Measurements from ENCODE around the gene ZNF655. TPM values are rescaled to one million over a fixed set of nuclear protein-coding genes. Genes with fewer than 3 reads are reported as not detected.

ZNF655 gene, protein sequence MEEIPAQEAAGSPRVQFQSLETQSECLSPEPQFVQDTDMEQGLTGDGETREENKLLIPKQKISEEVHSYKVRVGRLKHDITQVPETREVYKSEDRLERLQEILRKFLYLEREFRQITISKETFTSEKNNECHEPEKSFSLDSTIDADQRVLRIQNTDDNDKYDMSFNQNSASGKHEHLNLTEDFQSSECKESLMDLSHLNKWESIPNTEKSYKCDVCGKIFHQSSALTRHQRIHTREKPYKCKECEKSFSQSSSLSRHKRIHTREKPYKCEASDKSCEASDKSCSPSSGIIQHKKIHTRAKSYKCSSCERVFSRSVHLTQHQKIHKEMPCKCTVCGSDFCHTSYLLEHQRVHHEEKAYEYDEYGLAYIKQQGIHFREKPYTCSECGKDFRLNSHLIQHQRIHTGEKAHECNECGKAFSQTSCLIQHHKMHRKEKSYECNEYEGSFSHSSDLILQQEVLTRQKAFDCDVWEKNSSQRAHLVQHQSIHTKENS
- total RNA-seq, result 48.0 and 54.4 TPM in 2 replicates

DNA sequence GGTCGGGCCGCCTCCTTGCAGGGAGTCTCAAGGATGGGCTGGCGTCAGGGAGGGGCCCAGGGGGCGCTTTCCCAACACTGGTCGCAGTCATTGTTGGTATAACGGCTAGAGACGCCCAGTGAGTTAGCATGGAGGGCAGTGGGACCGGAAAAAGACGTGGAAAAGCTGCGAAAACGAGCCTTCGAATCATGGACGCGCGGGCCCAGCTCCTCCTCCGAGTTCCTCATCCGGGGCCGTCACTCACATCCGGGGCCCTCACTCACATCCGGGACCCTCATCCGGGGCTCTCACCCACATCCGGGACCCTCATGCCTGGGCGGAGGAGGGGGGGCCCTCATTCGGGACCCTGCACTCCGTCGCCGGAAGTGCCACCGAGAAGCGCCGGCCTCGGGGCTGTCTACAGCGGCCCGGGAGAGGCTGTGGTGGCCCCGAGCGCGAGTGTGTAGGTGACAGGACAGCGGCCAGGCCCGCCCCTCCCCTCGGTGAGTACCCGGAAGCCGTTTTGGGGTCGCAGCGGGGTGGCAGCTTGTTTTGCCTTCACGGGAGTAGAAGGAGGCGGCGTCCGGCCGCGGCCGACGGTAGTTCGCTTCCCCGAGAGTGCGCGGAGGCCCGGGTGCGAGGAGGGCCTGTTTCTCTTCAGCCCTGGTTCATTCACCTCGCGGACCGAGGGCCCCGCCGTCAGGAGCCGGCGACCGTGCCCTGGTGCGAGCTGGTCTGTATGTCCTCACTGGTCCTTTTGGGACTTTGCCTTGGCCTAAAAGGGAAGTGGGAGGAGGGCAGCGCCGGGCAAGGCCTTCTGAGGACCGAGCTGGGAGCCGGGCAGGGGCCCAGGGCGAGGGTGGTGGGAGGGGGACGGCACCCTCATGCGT is at the start of gene ZNF655:
Gene ZNF655, plus strand, starts transcription at position 337 of the 869 bp plus-strand sequence. CDS start 1,918 bp downstream, outside the sequence.
- peak; percentile 44 for DNase-seq (ENCODE audit: low read depth)
- TF ChIP-seq, protein P1, sequence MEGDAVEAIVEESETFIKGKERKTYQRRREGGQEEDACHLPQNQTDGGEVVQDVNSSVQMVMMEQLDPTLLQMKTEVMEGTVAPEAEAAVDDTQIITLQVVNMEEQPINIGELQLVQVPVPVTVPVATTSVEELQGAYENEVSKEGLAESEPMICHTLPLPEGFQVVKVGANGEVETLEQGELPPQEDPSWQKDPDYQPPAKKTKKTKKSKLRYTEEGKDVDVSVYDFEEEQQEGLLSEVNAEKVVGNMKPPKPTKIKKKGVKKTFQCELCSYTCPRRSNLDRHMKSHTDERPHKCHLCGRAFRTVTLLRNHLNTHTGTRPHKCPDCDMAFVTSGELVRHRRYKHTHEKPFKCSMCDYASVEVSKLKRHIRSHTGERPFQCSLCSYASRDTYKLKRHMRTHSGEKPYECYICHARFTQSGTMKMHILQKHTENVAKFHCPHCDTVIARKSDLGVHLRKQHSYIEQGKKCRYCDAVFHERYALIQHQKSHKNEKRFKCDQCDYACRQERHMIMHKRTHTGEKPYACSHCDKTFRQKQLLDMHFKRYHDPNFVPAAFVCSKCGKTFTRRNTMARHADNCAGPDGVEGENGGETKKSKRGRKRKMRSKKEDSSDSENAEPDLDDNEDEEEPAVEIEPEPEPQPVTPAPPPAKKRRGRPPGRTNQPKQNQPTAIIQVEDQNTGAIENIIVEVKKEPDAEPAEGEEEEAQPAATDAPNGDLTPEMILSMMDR (IDR thresholded peaks at IDR 0.05; ENCODE audit: insufficient read depth, low read length, poor library complexity, severe bottlenecking), result no peak
- peaks cover 3% of the 10 kb centered on the region for H3K36me3 ChIP-seq (ENCODE audit: control insufficient read depth, insufficient read depth, low read length)
- H3K27me3 ChIP-seq (ENCODE audit: control insufficient read depth, insufficient read depth, low read length), result no peaks in the 10 kb centered on the region
- peak within 1 kb of the TSS; percentile 97 for H3K4me3 ChIP-seq (ENCODE audit: low read depth, low read length)

DNA sequence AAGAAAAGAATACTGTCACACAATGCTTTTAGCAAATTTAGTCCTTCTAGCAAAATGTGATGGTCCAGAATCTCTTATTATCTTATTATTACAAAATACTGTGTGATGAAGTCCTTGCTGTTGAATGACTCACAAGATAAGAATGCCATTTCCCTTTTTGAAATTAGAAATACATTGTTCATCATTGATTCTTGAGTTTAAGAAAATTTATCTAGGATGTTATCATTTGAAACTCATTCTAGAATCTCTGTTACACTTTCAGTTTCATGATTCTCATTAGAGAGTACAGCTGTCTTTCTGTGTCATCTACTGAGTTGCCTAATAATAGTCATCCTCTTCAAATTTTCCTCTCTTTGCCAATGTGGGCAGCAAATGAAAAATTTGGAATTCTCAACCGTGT is 44.4 kb upstream of the ZNF655 start:
- no peak overlapping the region for H3K4me3 ChIP-seq (ENCODE audit: low read depth, low read length)
- TF ChIP-seq, protein P1 (IDR thresholded peaks at IDR 0.05; ENCODE audit: insufficient read depth, low read length, poor library complexity, severe bottlenecking), result no peak
- no peaks in the 10 kb centered on the region for H3K27me3 ChIP-seq (ENCODE audit: control insufficient read depth, insufficient read depth, low read length)
- peaks cover 2% of the 10 kb centered on the region for H3K36me3 ChIP-seq (ENCODE audit: control insufficient read depth, insufficient read depth, low read length)
- no peak for DNase-seq (ENCODE audit: low read depth)

DNA sequence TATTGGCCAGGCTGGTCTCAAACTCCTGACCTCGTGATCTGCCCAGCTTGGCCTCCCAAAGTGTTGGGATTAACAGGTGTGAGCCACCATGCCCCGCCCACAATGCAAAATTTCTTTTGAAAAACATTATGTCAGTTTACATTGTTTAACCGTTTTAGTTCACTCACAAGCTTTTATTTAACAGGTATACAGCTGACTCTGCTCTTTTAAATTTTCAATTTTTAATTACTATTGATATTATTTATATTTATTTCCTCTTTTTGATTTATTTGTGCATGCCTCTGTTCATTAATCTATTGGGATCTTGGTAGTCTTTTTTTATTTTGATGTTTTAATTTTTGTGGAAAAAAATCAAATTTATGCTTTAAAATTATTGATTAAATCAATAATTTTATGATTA is 37.0 kb upstream of the ZNF655 start:
- Histone ChIP-seq H3K27me3 (ENCODE audit: control insufficient read depth, insufficient read depth, low read length) (no peaks in the 10 kb centered on the region), H3K4me3 (ENCODE audit: low read depth, low read length) (no peak overlapping the region), H3K36me3 (ENCODE audit: control insufficient read depth, insufficient read depth, low read length) (no peaks in the 10 kb centered on the region)
- TF ChIP-seq, protein P1 (IDR thresholded peaks at IDR 0.05; ENCODE audit: insufficient read depth, low read length, poor library complexity, severe bottlenecking), result no peak
- DNase-seq (ENCODE audit: low read depth), result no peak

DNA sequence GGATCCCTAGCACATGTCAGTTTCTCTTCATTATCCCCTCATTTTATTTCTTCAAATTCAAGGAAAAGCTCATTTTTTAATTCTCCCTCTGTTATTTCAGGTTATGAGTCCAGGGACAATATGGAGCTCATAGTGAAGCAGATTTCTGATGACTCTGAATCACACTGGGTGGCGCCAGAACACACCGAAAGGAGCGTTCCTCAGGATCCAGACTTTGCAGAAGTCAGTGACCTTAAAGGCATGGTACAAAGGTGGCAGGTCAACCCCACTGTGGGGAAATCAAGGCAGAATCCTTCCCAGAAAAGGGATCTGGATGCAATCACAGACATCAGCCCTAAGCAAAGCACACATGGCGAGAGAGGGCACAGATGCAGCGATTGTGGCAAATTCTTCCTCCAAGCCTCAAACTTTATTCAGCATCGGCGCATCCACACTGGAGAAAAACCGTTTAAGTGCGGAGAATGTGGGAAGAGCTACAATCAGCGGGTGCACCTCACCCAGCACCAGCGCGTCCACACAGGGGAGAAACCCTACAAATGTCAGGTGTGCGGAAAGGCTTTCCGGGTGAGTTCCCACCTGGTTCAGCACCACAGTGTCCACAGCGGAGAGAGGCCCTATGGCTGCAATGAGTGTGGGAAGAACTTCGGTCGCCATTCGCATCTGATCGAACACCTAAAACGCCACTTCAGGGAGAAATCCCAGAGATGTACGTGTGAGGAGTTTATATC is 32.6 kb upstream of the ZNF655 start:
- Histone ChIP-seq H3K4me3 (ENCODE audit: low read depth, low read length) (no peak overlapping the region), H3K27me3 (ENCODE audit: control insufficient read depth, insufficient read depth, low read length) (no peaks in the 10 kb centered on the region), H3K36me3 (ENCODE audit: control insufficient read depth, insufficient read depth, low read length) (no peaks in the 10 kb centered on the region)
- TF ChIP-seq, protein P1 (IDR thresholded peaks at IDR 0.05; ENCODE audit: insufficient read depth, low read length, poor library complexity, severe bottlenecking), result no peak
- no peak for DNase-seq (ENCODE audit: low read depth)

DNA sequence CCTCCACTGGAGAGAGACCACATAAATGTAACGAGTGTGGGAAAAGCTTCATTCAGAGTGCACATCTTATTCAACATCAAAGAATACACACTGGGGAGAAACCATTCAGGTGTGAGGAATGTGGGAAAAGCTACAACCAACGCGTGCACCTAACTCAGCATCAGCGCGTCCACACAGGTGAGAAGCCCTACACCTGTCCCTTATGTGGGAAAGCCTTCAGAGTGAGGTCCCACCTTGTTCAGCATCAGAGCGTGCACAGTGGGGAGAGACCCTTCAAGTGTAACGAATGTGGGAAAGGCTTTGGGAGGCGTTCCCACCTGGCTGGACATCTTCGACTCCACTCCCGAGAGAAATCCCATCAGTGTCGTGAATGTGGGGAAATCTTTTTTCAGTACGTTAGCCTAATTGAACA is 27.1 kb upstream of the ZNF655 start:
- H3K27me3 ChIP-seq (ENCODE audit: control insufficient read depth, insufficient read depth, low read length), result no peaks in the 10 kb centered on the region
- peaks cover 4% of the 10 kb centered on the region for H3K36me3 ChIP-seq (ENCODE audit: control insufficient read depth, insufficient read depth, low read length)
- TF ChIP-seq, protein P1 (IDR thresholded peaks at IDR 0.05; ENCODE audit: insufficient read depth, low read length, poor library complexity, severe bottlenecking), result no peak
- H3K4me3 ChIP-seq (ENCODE audit: low read depth, low read length), result no peak overlapping the region
- no peak for DNase-seq (ENCODE audit: low read depth)
